Muscle layer of colon (tissue), 2 donors: ENCODE data around the gene PGR.

Experiments used
- H3K27ac ChIP-seq: one replicate; pipeline ENCODE4 v1.7.0; 2013; ENCODE audit warnings: low read depth, mild to moderate bottlenecking, low read length, moderate library complexity
- H3K27me3 ChIP-seq, 2 donors: one replicate each; pipeline ENCODE4 v1.7.0; 2013; ENCODE audit warnings: low read length in 2 of 2, mild to moderate bottlenecking in 2 of 2; ENCODE audit not compliant: insufficient read depth in 2 of 2, control insufficient read depth in 1 of 2
- H3K36me3 ChIP-seq: one replicate; pipeline ENCODE4 v1.7.0; 2013; ENCODE audit warnings: mild to moderate bottlenecking, low read length; ENCODE audit not compliant: insufficient read depth
- H3K4me1 ChIP-seq: one replicate; pipeline ENCODE4 v1.7.0; 2013; ENCODE audit warnings: mild to moderate bottlenecking, low read length; ENCODE audit not compliant: insufficient read depth
- H3K4me3 ChIP-seq, 2 donors: one replicate each; pipeline ENCODE4 v1.7.0; 2013; ENCODE audit warnings: low read length in 2 of 2, low read depth in 1 of 2, mild to moderate bottlenecking in 1 of 2, moderate library complexity in 1 of 2
- H3K9ac ChIP-seq: one replicate; pipeline ENCODE4 v1.7.0; 2013; ENCODE audit warnings: low read length
- H3K9me3 ChIP-seq: one replicate; pipeline ENCODE4 v1.7.0; 2013; ENCODE audit warnings: mild to moderate bottlenecking, low read length
- donor health status: abdominal sarcoma.
- donor health status: Adenocarcinoma of cecum.

PGR gene

DNA sequence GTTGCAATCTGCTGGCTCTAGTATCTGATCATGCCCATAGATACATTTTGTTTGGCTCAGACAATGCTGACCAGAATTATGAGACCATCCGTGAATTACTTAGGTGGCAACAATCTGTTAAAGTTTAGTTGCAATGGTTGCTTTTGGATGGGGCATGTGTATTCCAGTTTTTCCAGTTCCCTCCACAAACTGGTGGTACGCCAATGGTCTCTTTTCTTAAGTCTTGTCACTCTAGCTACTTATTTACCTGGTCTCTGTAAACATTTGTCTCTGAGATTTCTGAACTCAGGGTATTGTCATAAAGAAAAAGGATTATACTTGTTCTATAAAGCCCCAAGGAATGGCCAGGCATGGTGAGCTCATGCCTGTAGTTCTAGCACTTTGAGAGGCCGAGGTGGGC, 65.9 kb downstream of the PGR start:
- Histone ChIP-seq H3K9ac (no peak overlapping the region), H3K27ac (no peak overlapping the region), H3K4me1 (no peaks in the 10 kb centered on the region), H3K9me3 (no peaks in the 10 kb centered on the region), H3K27me3 (no peaks in the 10 kb centered on the region), H3K36me3 (no peaks in the 10 kb centered on the region), H3K4me3 (no peak overlapping the region)

DNA sequence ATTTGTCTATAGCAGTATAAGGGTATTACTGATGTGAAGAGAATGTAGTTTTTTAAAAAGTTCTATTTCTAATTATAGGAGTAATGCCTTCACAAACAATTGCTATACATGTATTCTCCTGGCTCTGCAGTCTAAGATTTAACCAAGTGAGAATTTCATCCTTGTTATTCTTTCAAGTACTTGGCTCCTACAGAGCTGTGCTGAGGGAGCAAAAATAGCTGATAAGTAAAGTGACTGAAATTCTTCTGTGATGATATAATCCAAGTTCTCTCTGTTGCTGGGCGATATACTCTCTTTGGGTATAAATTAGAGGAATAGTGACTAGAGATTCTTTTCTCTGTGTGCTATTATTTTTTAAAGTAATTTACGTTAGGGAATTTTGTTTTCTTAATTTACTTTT, 68.0 kb downstream of the PGR start:
- Histone ChIP-seq H3K27me3 (no peaks in the 10 kb centered on the region), H3K4me1 (no peaks in the 10 kb centered on the region), H3K9ac (no peak overlapping the region), H3K27ac (no peak overlapping the region), H3K9me3 (no peaks in the 10 kb centered on the region), H3K4me3 (no peak overlapping the region), H3K36me3 (no peaks in the 10 kb centered on the region)

DNA sequence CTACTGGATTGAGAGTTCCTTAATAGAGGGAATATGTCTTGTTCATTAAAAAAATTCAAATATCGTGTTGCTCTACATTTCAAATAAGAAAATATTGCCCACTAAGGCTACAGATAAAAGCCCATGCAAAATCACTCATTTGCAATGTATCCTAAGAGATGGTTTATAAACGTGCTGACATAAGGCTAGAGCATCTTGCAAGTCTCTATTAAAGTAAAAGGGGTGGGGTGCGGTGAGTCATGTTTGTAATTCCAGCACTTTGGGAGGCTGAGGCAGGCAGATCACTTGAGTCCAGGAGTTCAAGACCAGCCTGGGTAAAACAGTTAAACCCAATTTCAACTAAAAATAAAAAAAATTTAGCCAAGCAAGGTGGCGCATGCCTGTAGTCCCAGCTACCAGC, 70.3 kb downstream of the PGR start:
- no peaks in the 10 kb centered on the region for H3K36me3 ChIP-seq
- no peaks in the 10 kb centered on the region for H3K4me1 ChIP-seq
- no peak overlapping the region for H3K4me3 ChIP-seq
- H3K9me3 ChIP-seq, result no peaks in the 10 kb centered on the region
- H3K27ac ChIP-seq, result no peak overlapping the region
- no peaks in the 10 kb centered on the region for H3K27me3 ChIP-seq
- no peak overlapping the region for H3K9ac ChIP-seq

DNA sequence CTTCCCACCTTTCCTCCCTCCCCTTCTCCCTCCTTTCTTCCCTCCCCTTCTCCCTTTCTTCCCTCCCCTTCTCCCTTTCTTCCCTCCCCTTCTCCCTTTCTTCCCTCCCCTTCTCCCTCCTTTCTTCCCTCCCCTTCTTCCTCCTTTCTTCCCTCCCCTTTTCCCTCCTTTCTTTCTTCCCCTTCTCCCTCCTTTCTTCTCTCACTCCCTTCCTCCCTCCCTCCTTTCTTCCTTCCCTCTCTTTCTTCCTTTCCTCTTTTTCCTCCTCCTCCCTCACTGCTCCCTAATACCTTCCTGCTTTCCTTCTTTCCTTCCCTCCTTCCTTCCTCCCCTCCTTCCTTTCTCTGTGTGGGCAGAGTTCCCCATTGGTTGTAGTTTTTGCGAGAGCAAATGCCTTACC, 76.1 kb downstream of the PGR start:
- no peak overlapping the region for H3K9ac ChIP-seq
- no peaks in the 10 kb centered on the region for H3K36me3 ChIP-seq
- no peak overlapping the region for H3K27ac ChIP-seq
- H3K4me3 ChIP-seq, result no peak overlapping the region
- H3K9me3 ChIP-seq, result no peaks in the 10 kb centered on the region
- no peaks in the 10 kb centered on the region for H3K27me3 ChIP-seq
- H3K4me1 ChIP-seq, result no peaks in the 10 kb centered on the region

DNA sequence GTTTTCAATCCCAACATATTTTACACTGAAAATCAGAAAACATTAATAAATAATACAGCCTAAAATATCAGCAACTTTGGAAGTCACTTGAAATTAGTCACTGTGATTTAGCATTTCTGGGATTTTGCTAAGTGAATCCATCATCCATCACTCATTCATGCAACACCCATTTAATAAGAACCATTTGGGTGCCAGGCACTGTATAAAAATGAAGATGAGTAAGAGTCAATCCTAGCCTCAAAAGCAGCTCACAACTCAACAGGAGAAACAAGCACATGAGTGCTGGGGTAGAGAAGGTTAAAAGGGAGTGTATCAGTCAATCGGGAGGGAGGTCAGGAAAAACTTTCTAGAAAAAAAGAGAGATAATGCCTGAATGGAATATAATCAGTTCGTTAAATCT, 77.9 kb downstream of the PGR start:
- Histone ChIP-seq H3K36me3 (no peaks in the 10 kb centered on the region), H3K4me1 (no peaks in the 10 kb centered on the region), H3K4me3 (no peak overlapping the region), H3K27me3 (no peaks in the 10 kb centered on the region), H3K27ac (no peak overlapping the region), H3K9me3 (no peaks in the 10 kb centered on the region), H3K9ac (no peak overlapping the region)

DNA sequence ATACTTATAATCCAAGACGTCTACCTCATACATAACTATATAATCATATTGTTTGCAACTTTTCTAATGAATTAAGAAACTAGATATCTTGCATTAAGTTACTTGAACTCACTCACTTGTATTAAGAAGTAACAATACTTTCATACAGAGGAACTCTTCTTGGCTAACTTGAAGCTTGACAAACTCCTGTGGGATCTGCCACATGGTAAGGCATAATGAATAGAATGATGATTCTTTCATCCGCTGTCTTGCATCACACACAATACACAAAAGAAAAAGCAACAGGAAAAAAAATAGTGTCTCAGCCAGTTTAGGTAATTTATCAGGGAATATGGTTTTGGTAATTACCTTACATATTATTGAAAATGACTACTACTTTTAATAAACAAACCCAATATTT, 79.8 kb downstream of the PGR start:
- Histone ChIP-seq H3K4me1 (no peaks in the 10 kb centered on the region), H3K27me3 (no peaks in the 10 kb centered on the region), H3K36me3 (no peaks in the 10 kb centered on the region), H3K9me3 (no peaks in the 10 kb centered on the region), H3K9ac (no peak overlapping the region), H3K4me3 (no peak overlapping the region), H3K27ac (no peak overlapping the region)

DNA sequence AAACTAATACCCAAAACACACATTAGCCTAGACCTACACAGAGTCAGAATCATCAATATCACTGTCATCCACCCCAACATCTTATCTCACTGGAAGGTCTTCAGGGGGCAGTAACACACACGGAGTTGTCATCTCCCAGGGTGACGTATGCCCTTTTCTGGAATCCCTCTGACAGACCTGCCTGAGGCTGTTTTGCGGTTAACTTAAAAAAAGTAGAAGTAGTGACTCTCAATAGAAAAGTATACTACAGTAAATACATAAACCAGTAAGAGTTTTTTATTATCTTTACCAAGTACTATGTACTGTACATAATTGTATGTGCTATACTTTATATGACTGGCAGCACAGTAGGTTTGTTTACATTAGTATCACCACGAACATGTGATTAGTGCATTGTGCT, 80.5 kb downstream of the PGR start:
- no peaks in the 10 kb centered on the region for H3K27me3 ChIP-seq
- no peaks in the 10 kb centered on the region for H3K36me3 ChIP-seq
- H3K4me3 ChIP-seq, result no peak overlapping the region
- no peak overlapping the region for H3K9ac ChIP-seq
- no peaks in the 10 kb centered on the region for H3K4me1 ChIP-seq
- no peak overlapping the region for H3K27ac ChIP-seq
- H3K9me3 ChIP-seq, result no peaks in the 10 kb centered on the region

DNA sequence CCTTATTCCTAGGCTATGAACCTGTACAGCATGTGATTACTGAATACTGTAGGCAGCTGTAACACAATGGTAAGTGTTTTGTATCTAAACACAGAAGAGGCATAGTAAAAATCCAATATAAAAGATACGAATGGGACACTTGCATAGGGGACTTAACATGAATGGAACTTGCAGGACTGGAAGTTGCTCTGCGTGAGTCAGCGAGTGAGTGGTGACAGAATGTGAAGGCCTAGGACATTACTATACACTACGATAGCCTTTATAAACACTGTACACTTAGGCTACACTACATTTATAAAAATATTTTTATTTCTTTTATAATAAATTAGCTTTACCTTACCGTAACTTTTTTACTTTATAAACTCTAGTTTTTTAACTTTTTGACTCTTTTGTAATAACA, 81.1 kb downstream of the PGR start:
- Histone ChIP-seq H3K36me3 (no peaks in the 10 kb centered on the region), H3K4me1 (no peaks in the 10 kb centered on the region), H3K27ac (no peak overlapping the region), H3K4me3 (no peak overlapping the region), H3K9me3 (no peaks in the 10 kb centered on the region), H3K27me3 (no peaks in the 10 kb centered on the region), H3K9ac (no peak overlapping the region)

DNA sequence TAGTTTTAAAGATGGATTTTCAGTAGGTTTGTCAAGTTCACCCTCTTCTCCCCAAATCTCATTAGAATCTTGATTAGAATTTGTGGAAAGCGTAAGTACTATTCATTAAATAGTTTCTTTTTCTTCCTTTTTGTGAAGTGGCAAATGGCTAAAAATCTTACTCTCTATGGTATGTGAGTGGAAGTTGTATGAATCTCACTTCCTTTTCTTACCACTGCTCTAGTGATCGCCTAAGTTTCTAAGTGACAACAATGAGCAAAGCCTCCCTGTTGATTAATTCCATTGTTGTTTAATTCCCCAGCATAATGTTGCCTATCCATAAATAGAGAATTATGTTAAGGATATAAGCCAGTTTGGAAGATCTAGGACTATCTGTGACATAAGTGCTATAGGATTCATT, 82.7 kb downstream of the PGR start:
- H3K9me3 ChIP-seq, result no peaks in the 10 kb centered on the region
- no peaks in the 10 kb centered on the region for H3K27me3 ChIP-seq
- H3K36me3 ChIP-seq, result no peaks in the 10 kb centered on the region
- no peak overlapping the region for H3K4me3 ChIP-seq
- H3K27ac ChIP-seq, result no peak overlapping the region
- H3K9ac ChIP-seq, result no peak overlapping the region
- H3K4me1 ChIP-seq, result no peaks in the 10 kb centered on the region

DNA sequence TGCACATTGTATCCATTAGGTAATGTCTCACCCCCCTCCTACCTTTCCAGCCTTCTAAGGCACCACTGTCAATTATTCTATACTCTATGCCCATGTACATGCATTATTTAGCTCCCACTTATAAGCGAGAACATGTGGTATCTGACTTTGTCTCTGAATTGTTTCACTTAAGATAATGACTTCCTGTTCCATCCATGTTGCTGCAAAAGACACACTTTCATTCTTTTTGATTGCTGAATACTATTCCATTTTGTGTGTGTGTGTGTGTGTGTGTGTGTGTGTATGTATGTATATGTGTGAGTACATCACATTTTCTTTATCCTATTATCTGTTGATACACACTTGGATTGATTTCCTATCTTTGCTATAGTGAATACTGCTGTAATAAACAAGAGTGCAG, 84.2 kb downstream of the PGR start:
- H3K4me1 ChIP-seq, result no peaks in the 10 kb centered on the region
- H3K27me3 ChIP-seq, result no peaks in the 10 kb centered on the region
- no peaks in the 10 kb centered on the region for H3K36me3 ChIP-seq
- H3K27ac ChIP-seq, result no peak overlapping the region
- no peaks in the 10 kb centered on the region for H3K9me3 ChIP-seq
- no peak overlapping the region for H3K9ac ChIP-seq
- no peak overlapping the region for H3K4me3 ChIP-seq

DNA sequence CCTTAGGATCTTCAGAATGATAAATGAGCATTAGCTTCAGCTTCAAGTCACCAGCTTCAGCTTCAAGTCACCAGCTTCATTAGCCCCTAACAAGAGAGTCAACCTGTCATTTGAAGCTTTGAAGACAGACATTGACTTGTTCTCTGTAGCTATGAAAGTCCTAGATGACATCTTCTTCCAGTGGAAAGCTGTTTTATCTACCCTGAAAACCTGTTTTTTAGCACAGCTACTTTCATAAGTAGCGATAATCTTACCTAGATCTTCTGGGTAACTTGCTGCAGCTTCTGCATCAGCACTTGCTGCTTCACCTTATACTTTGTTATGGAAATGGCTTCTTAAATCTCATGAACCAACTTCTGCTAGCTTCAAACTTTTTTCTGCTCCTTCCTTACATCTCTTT, 85.7 kb downstream of the PGR start:
- Histone ChIP-seq H3K4me1 (no peaks in the 10 kb centered on the region), H3K27me3 (no peaks in the 10 kb centered on the region), H3K9ac (no peak overlapping the region), H3K27ac (no peak overlapping the region), H3K4me3 (no peak overlapping the region), H3K36me3 (no peaks in the 10 kb centered on the region), H3K9me3 (no peaks in the 10 kb centered on the region)

DNA sequence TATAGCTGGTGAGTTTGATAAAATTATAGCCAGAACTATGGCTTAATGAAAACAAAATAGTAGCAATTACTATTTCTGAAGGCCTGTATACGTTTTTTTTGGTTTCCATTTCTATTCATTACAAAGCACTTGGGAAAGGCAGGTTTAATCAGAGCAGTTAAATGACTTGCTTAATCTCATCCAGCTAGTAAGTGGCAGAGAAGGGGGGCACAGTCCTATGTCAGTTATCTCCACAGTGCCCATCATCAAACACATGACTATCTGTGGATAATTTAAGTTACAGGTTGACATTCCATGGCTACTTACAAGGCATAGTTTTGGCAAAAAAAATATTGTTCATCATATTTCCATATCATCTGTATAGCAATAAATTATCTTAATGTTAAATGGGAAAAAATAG, 93.7 kb downstream of the PGR start:
- no peak overlapping the region for H3K9ac ChIP-seq
- no peak overlapping the region for H3K27ac ChIP-seq
- no peaks in the 10 kb centered on the region for H3K27me3 ChIP-seq
- H3K4me3 ChIP-seq, result no peak overlapping the region
- peaks cover 4% of the 10 kb centered on the region for H3K36me3 ChIP-seq
- peaks cover 6% of the 10 kb centered on the region for H3K4me1 ChIP-seq
- no peaks in the 10 kb centered on the region for H3K9me3 ChIP-seq
